Aorta (tissue), 5 donors: ENCODE measurements around the gene ZC3H7B. TPM values are rescaled to one million over a fixed set of nuclear protein-coding genes. Genes with fewer than 3 reads are reported as not detected.
"Not testable (repeated sequence)": the region's sequence is repeated elsewhere in the genome, so short reads cannot be mapped to it uniquely, and the experiment has no call there.

Source experiments
- ATAC-seq: fragments of 200-7000 bp; cut with Tn5 transposase; one replicate; pipeline ENCODE4 v1.9.1; 2022; ENCODE audit warnings: moderate library complexity; ENCODE audit not compliant: low FRiP score
- DNase-seq, 2 donors: peaks; one replicate each; pipeline ENCODE4 v3.0.0-alpha.2; 2020
- H3K27ac ChIP-seq, 2 donors: one replicate each; pipeline ENCODE4 v1.5.1; 2013; ENCODE audit warnings: low read length in 2 of 2, mild to moderate bottlenecking in 2 of 2, moderate library complexity in 2 of 2, control low read depth in 1 of 2, inconsistent platforms in 1 of 2, low read depth in 1 of 2
- H3K27me3 ChIP-seq, 2 donors: one replicate each; pipeline ENCODE4 v1.6.1; 2013; ENCODE audit warnings: control low read depth in 1 of 2, low read length in 1 of 2, mild to moderate bottlenecking in 1 of 2, moderate library complexity in 1 of 2; ENCODE audit not compliant: insufficient read depth in 2 of 2, control insufficient read depth in 1 of 2
- H3K36me3 ChIP-seq, 2 donors: one replicate each; pipeline ENCODE4 v1.6.1; 2013; ENCODE audit warnings: control low read depth in 1 of 2, low read length in 1 of 2, mild to moderate bottlenecking in 1 of 2; ENCODE audit not compliant: insufficient read depth in 2 of 2, control insufficient read depth in 1 of 2
- H3K4me1 ChIP-seq, 2 donors: one replicate each; pipeline ENCODE4 v1.6.1; 2013; ENCODE audit warnings: low read length in 2 of 2, control low read depth in 1 of 2, mild to moderate bottlenecking in 1 of 2, moderate library complexity in 1 of 2; ENCODE audit not compliant: insufficient read depth in 2 of 2, control insufficient read depth in 1 of 2
- H3K4me3 ChIP-seq, 2 donors: one replicate each; pipeline ENCODE4 v1.5.1; 2013; ENCODE audit warnings: low read length in 2 of 2, control low read depth in 1 of 2, mild to moderate bottlenecking in 1 of 2
- H3K9me3 ChIP-seq: one replicate; pipeline ENCODE4 v1.6.1; 2013; ENCODE audit warnings: mild to moderate bottlenecking, low read length; ENCODE audit not compliant: control insufficient read depth
- WGBS, 2 donors: extraction: QIAGEN DNeasy Blood & Tissue Kit; methylation state at CpG; one replicate each; pipeline ENCODE4 v1.1.7; 2013; 5-methylcytosine and 5-hydroxymethylcytosine counted together
- intact Hi-C, 2 donors: fragments of 100-400 bp; cut with DNase I; formaldehyde crosslinking; loops; one replicate each; pipeline versions ENCODE4 v1.14.2 to v1.15.0; 2022
- polyA plus RNA-seq, 2 donors: library from polyadenylated mRNA; stranded (reverse); fragments of 200-250 nt; gene quantifications; one replicate each; pipeline ENCODE4 v1.2.3, GENCODE V29; 2013
- total RNA-seq, 2 donors: library from RNA; stranded (reverse); fragmentation: NEBNext Ultra II Directional; extraction: Animal tissue kit (Norgen Biotek cat#: 25700); gene quantifications; one replicate each; pipeline ENCODE4 v1.2.1, GENCODE V29; 2021
- donor health status: healthy with polysubstance abuse.
- donor health status: Bipolar disorder and iron deficiency.
- donor health status: DM: no; HTN: no; CAD: no.
- donor health status: DM: no; HTN: no; CAD: no.
- donor health status: DM: yes; HTN: yes; CAD: no.

The ZC3H7B gene
- total and polyA plus RNA-seq, 4 donors, result 14.8 to 50.0 (median 29.2) TPM

DNA sequence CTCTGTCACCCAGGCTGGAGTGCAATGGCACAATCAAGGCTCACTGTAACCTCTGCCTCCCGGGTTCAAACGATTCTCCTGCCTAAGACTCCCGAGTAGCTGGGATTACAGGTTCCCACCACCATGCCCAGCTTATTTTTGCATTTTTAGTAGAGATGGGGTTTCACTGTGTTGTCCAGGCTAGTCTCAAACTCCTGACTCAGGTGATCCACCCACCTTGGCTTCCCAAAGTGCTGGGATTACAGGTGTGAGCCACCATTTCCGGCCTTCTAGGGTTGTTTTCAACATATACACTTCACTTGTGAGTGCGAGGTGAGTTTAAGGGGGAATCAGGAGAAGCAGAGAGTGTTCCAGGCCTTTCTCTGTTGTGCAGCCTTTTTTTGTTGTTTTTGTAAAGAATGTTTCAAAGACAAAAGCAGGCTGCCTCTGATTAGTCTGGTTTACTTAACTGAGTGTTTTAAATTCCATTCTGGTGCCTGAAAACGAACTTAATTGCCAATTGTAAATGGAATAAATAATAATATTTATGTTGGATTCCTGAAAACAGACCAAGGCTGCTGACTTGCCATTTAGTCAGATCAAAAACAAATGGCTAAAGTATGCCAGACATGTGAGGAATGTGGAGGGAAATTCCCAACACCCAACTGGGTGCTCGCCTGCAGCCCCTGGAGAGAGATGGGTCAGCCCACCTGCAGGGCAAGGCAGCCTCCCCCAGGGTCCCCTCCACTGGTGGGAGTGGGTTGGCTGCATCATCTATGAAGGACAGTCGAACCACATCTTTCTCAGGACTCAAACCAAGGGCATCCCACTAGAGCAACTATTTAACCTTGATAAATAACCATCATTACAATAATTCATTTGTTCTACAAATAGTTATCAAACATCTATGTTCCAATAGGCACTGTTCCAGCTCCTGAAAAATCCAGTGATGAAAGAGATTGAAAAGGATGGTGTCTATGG lies 10.8 kb upstream of the ZC3H7B start:
- no peaks in the 10 kb centered on the region for H3K27me3 ChIP-seq
- H3K36me3 ChIP-seq, result no peaks in the 10 kb centered on the region
- intact Hi-C loops, result no loop called here
- DNase-seq (no peak), ATAC-seq (no peak)
- 45 to 48% methylated on average over 8 of the region's 8 CpGs for WGBS, 2 donors
- H3K9me3 ChIP-seq, result no peaks in the 10 kb centered on the region
- no peaks in the 10 kb centered on the region for H3K4me1 ChIP-seq
- peak overlapping the region in 1 of 2 donors; percentile 62 for H3K27ac ChIP-seq
- no peak overlapping the region for H3K4me3 ChIP-seq

- H3K4me1 ChIP-seq, ATAC-seq, H3K36me3 ChIP-seq, H3K27me3 ChIP-seq, H3K4me3 ChIP-seq, DNase-seq, H3K27ac ChIP-seq, H3K9me3 ChIP-seq, intact Hi-C loops: not testable (repeated sequence)
- WGBS, 2 donors, result 84 to 96% methylated on average over 11 to 21 of the region's 28 CpGs
These were observed 6.5 kb upstream of the ZC3H7B start for GRCh38 chr22:41294816-41295215.

GRCh38 chr22:41296826-41297667 lies 4.3 kb upstream of the ZC3H7B start:
- WGBS, 2 donors, result 95 to 96% methylated on average over 9 of the region's 9 CpGs
- Histone ChIP-seq H3K4me3 (no peak overlapping the region), H3K36me3 (no peaks in the 10 kb centered on the region), H3K27ac (no peak overlapping the region), H3K27me3 (no peaks in the 10 kb centered on the region), H3K9me3 (no peaks in the 10 kb centered on the region), H3K4me1 (no peaks in the 10 kb centered on the region)
- DNase-seq (no peak), ATAC-seq (no peak)
- intact Hi-C loops, result no loop called here

GRCh38 chr22:41300661-41301060 lies 664 bp upstream of the ZC3H7B start:
- DNase-seq (no peak), ATAC-seq (no peak)
- peak overlapping the region in 1 of 2 donors; percentile 99 for H3K4me3 ChIP-seq
- no peaks in the 10 kb centered on the region for H3K27me3 ChIP-seq
- intact Hi-C loops, result loop anchor here in 1 of 2 donors (5.0 kb wide), 1 partner anchor 67 kb away; no protein-coding TSS in a partner anchor
- 51% methylated on average over 7 of the region's 7 CpGs for WGBS, 2 donors
- H3K4me1 ChIP-seq, result peaks cover 2 to 3% of the 10 kb centered on the region in 2 donors
- H3K9me3 ChIP-seq, result no peaks in the 10 kb centered on the region
- no peak overlapping the region for H3K27ac ChIP-seq
- no peaks in the 10 kb centered on the region for H3K36me3 ChIP-seq

DNA sequence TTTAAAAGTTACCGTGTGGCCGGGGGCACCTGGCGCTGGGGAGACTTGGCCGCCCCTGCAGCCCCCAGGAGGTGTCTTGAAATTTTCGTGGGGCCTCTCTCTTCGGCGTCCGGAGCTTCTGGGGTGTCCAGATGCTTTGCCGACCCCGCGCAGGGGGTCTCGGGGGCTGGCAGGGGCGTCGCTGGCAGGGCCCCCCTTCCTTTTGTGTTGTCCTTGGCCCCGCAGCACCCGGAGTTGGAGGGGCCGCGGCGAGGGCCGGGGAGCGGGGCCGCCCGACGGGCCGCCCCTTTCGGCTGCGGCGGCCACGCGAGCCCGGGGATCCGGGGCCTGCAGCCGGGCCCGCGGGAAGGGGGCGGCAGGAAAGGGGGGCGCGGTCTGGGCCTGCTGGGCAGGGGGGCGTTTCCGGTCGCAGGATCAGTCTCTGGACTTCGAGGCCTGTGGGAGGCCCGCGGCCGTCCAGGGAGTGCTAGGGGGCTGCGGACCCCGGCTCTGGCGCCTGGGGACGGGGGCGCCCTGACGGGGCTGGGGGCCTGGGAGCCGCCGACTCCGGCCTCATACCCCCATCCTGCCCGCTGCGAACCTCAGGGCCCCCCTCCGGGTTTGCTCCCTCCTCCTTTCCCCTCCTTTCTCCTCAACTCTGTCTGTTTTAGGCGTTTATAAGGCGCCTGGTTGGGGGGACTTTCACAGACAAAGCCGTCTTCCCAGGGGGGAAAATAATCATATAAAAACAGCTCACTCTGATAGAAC lies 869 bp downstream of the ZC3H7B start:
- peak; percentile 56 for ATAC-seq
- Histone ChIP-seq H3K36me3 (no peaks in the 10 kb centered on the region), H3K4me1 (peaks cover 2 to 3% of the 10 kb centered on the region in 2 donors), H3K9me3 (no peaks in the 10 kb centered on the region), H3K27me3 (no peaks in the 10 kb centered on the region), H3K4me3 (peak overlapping the region; percentile 99), H3K27ac (peak overlapping the region in 1 of 2 donors; percentile 52)
- intact Hi-C loops, result loop anchor here in 1 of 2 donors (5.0 kb wide), 1 partner anchor 65 kb away; no protein-coding TSS in a partner anchor
- 1% methylated on average over 60 of the region's 60 CpGs for whole genome bisulfite sequencing, 2 donors
- DNase-seq, result no peak

DNA sequence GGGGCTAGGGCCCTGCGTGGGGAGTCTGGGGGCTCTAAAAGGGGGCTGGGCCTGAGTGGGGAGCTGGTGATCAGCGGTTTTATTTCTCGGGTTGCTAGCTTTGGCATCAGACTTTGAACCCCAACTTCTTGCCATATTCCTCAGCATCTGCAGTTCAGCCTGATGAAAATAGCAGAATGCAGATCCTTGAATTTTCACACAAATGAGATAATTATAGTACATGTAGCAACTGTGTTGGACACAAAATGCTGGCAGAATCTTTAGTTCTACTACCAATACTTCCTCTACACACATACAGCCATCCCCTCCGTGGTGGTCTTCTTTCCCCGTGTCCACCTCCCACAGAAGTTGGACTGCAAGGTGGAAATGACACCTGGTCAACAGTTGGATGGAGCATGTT lies 1.5 kb downstream of the ZC3H7B start:
- no peaks in the 10 kb centered on the region for H3K9me3 ChIP-seq
- no peak overlapping the region for H3K27ac ChIP-seq
- H3K27me3 ChIP-seq, result no peaks in the 10 kb centered on the region
- no peaks in the 10 kb centered on the region for H3K36me3 ChIP-seq
- H3K4me3 ChIP-seq, result peak overlapping the region; percentile 99
- 4 to 6% methylated on average over 5 of the region's 5 CpGs for WGBS, 2 donors
- DNase-seq (no peak), ATAC-seq (no peak)
- H3K4me1 ChIP-seq, result peaks cover 2 to 3% of the 10 kb centered on the region in 2 donors
- intact Hi-C loops, result loop anchor here in 1 of 2 donors (5.0 kb wide), 1 partner anchor 64 kb away; no protein-coding TSS in a partner anchor

DNA sequence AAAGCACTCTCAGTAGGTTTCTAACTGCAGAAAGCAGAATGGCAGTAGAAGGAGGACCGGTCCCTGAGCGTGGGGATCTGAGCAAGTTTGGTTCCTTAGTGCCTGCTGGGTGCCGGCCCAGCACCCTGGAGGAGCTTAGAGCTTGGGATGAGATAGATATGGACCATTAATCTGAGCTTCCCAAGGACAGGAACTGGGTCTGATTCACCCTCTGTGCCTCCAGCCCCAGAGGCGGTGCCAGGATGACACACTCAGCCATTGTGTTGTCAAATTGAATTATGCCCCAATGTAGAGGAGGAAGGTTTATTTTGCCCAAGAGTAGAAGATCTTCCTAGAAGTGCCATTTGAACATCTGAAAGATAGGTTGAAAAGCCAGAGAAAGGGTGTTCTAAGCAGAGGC lies 4.3 kb downstream of the ZC3H7B start:
- WGBS, 2 donors, result 84 to 92% methylated on average over 4 of the region's 4 CpGs
- Histone ChIP-seq H3K4me3 (no peak overlapping the region), H3K27ac (no peak overlapping the region), H3K27me3 (no peaks in the 10 kb centered on the region), H3K36me3 (no peaks in the 10 kb centered on the region), H3K9me3 (no peaks in the 10 kb centered on the region), H3K4me1 (peaks cover 2 to 3% of the 10 kb centered on the region in 2 donors)
- intact Hi-C loops, result no loop called here
- ATAC-seq (no peak), DNase-seq (no peak)

DNA sequence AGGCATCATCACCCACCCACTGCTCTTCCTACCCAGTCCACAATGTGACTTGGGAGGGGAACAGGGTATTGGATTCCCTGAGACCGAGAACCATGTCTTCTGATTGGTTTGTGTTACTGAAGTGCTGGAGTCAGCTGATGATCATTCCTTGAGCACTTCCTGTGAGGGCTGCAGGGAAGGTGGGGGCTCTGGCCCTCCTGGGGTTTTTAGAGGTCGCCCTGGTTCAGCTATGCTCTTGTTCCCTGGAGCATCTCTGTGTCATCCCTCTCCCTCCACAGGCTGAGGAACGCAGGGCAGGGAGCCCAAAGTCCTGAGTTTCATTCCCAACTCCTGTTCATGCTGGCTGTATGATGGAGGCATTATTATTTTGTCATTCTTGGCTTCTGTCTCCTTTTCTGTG lies 6.7 kb downstream of the ZC3H7B start:
- DNase-seq (no peak), ATAC-seq (no peak)
- Histone ChIP-seq H3K4me3 (no peak overlapping the region), H3K27me3 (no peaks in the 10 kb centered on the region), H3K27ac (no peak overlapping the region), H3K9me3 (no peaks in the 10 kb centered on the region), H3K36me3 (no peaks in the 10 kb centered on the region), H3K4me1 (peaks cover 0 to 2% of the 10 kb centered on the region in 2 donors)
- WGBS, 2 donors, result 66 to 69% methylated on average over 3 of the region's 3 CpGs
- intact Hi-C loops, result no loop called here
